Measurements from ENCODE around the gene GABBR2.

GABBR2 gene

GRCh38 chr9:98260635-98261034 is 448.1 kb downstream of the GABBR2 start:
- no peaks in the 10 kb centered on the region for H3K9me3 ChIP-seq (ENCODE audit: control insufficient read depth, low read length)
- DNase-seq = no peak
- no peaks in the 10 kb centered on the region for H3K27me3 ChIP-seq (replicated peaks; ENCODE audit: control insufficient read depth, insufficient read depth, low read length, poor library complexity, severe bottlenecking)
- no peak overlapping the region for H3K4me3 ChIP-seq (ENCODE audit: insufficient read depth, low read depth, low read length, poor library complexity, severe bottlenecking)
- no peak overlapping the region for H3K27ac ChIP-seq (ENCODE audit: insufficient read depth, low read length, poor library complexity, severe bottlenecking)
- H3K36me3 ChIP-seq (ENCODE audit: control insufficient read depth, insufficient read depth, low read length) = no peaks in the 10 kb centered on the region
- H3K4me1 ChIP-seq (ENCODE audit: control insufficient read depth, insufficient read depth, low read length, poor library complexity, severe bottlenecking) = peaks cover 5% of the 10 kb centered on the region

DNA sequence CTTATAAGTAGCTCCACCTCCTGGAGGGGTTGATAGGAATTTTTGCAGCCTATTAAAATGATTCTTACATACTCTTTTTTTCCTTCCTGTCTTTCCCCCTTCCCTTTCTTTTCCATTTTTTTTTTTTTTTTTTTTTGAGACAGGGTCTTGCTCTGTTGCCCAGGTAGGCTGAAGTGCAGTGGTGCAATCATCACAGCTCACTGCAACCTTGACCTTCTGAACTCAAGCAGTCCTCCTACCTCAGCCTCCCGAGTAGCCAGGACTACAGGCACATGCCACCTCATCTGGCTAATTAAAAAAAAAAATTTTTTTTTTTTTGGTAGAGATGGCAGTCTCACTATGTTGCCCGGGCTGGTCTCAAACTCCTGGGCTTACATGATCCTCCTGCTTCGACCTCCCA is 448.9 kb downstream of the GABBR2 start:
- Histone ChIP-seq H3K4me1 (ENCODE audit: control insufficient read depth, insufficient read depth, low read length, poor library complexity, severe bottlenecking) (peaks cover 8% of the 10 kb centered on the region), H3K27me3 (replicated peaks; ENCODE audit: control insufficient read depth, insufficient read depth, low read length, poor library complexity, severe bottlenecking) (no peaks in the 10 kb centered on the region), H3K4me3 (ENCODE audit: insufficient read depth, low read depth, low read length, poor library complexity, severe bottlenecking) (no peak overlapping the region), H3K9me3 (ENCODE audit: control insufficient read depth, low read length) (no peaks in the 10 kb centered on the region), H3K27ac (ENCODE audit: insufficient read depth, low read length, poor library complexity, severe bottlenecking) (no peak overlapping the region), H3K36me3 (ENCODE audit: control insufficient read depth, insufficient read depth, low read length) (no peaks in the 10 kb centered on the region)
- no peak for DNase-seq

DNA sequence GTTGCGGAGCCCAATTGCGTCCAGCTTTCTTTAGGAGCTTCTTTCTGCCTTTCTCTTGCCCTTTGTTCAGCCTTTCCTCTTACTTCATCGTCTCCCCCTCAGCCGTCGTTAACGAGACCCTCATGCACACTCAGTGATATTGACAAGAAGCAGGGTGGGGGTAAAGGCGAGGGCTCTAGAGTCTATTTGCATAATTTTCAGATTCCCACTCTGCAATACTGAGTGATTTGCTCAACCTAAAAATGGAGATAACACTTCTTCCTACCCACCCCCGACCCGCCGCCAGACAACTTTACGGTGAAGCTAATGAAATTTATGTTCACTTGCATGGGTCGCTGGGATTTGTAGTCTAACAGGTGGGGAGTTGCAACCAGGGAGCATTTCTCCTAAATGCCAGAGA is 452.0 kb downstream of the GABBR2 start:
- Histone ChIP-seq H3K4me1 (ENCODE audit: control insufficient read depth, insufficient read depth, low read length, poor library complexity, severe bottlenecking) (peaks cover 15% of the 10 kb centered on the region), H3K9me3 (ENCODE audit: control insufficient read depth, low read length) (no peaks in the 10 kb centered on the region), H3K27ac (ENCODE audit: insufficient read depth, low read length, poor library complexity, severe bottlenecking) (peak overlapping the region; percentile 74), H3K4me3 (ENCODE audit: insufficient read depth, low read depth, low read length, poor library complexity, severe bottlenecking) (peak overlapping the region; percentile 90), H3K36me3 (ENCODE audit: control insufficient read depth, insufficient read depth, low read length) (no peaks in the 10 kb centered on the region), H3K27me3 (replicated peaks; ENCODE audit: control insufficient read depth, insufficient read depth, low read length, poor library complexity, severe bottlenecking) (no peaks in the 10 kb centered on the region)
- DNase-seq = peak in 2 of 3 donors; percentile 4 to 7

DNA sequence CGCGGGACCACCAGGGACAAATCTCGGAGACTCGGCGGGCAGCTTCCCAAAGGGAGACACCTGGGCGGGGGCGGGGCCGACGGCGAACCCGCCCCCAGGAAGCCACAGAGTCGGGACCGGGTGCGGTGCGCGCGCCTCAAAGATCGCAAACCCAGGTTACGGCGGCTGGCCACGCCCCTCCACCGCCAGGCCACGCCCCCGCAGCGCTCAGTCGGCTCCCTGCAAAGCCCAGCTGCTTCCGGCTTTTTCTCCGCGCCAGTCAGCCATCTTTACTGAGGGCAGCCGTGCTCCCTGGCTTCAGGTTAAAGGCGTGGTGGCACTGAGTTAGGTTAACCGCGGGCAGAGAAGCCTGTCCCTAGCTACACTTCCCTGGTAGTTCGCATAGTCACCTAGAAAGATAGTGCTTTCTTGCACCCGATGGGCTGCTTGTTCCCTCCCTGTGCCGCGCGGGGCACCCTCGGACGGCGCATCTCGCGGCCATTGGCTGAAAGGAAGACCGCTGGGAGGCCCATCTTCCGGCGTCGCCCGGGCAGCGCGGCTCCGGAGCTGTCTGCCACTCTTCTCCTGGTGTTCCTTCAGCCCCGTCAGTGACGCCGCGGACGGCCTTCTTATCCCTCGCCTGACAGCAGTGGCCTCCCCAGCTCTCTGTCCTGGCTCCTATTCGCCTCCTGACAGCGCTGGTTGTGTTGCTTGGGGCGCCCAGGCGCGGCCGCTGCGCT is 453.0 kb downstream of the GABBR2 start, which contains the start of gene TBC1D2:
Gene TBC1D2, minus strand, starts transcription at position 72 of the 719 bp plus-strand sequence. CDS start 108 bp downstream, outside the sequence.
- Histone ChIP-seq H3K36me3 (ENCODE audit: control insufficient read depth, insufficient read depth, low read length) (no peaks in the 10 kb centered on the region), H3K4me1 (ENCODE audit: control insufficient read depth, insufficient read depth, low read length, poor library complexity, severe bottlenecking) (peaks cover 15% of the 10 kb centered on the region), H3K27ac (ENCODE audit: insufficient read depth, low read length, poor library complexity, severe bottlenecking) (peak within 1 kb of the TSS; percentile 74), H3K4me3 (ENCODE audit: insufficient read depth, low read depth, low read length, poor library complexity, severe bottlenecking) (peak within 1 kb of the TSS; percentile 90), H3K27me3 (replicated peaks; ENCODE audit: control insufficient read depth, insufficient read depth, low read length, poor library complexity, severe bottlenecking) (no peaks in the 10 kb centered on the region), H3K9me3 (ENCODE audit: control insufficient read depth, low read length) (no peaks in the 10 kb centered on the region)
- DNase-seq = peak; percentile 94 to 96 (median 96)

- Histone ChIP-seq H3K4me1 (ENCODE audit: control insufficient read depth, insufficient read depth, low read length, poor library complexity, severe bottlenecking) (peaks cover 15% of the 10 kb centered on the region), H3K9me3 (ENCODE audit: control insufficient read depth, low read length) (no peaks in the 10 kb centered on the region), H3K36me3 (ENCODE audit: control insufficient read depth, insufficient read depth, low read length) (no peaks in the 10 kb centered on the region), H3K4me3 (ENCODE audit: insufficient read depth, low read depth, low read length, poor library complexity, severe bottlenecking) (peak overlapping the region; percentile 90), H3K27me3 (replicated peaks; ENCODE audit: control insufficient read depth, insufficient read depth, low read length, poor library complexity, severe bottlenecking) (no peaks in the 10 kb centered on the region), H3K27ac (ENCODE audit: insufficient read depth, low read length, poor library complexity, severe bottlenecking) (peak overlapping the region; percentile 74)
- peak in 1 of 3 donors; percentile 1 for DNase-seq
Measured at GRCh38 chr9:98255061-98255577, 453.6 kb downstream of the GABBR2 start.

DNA sequence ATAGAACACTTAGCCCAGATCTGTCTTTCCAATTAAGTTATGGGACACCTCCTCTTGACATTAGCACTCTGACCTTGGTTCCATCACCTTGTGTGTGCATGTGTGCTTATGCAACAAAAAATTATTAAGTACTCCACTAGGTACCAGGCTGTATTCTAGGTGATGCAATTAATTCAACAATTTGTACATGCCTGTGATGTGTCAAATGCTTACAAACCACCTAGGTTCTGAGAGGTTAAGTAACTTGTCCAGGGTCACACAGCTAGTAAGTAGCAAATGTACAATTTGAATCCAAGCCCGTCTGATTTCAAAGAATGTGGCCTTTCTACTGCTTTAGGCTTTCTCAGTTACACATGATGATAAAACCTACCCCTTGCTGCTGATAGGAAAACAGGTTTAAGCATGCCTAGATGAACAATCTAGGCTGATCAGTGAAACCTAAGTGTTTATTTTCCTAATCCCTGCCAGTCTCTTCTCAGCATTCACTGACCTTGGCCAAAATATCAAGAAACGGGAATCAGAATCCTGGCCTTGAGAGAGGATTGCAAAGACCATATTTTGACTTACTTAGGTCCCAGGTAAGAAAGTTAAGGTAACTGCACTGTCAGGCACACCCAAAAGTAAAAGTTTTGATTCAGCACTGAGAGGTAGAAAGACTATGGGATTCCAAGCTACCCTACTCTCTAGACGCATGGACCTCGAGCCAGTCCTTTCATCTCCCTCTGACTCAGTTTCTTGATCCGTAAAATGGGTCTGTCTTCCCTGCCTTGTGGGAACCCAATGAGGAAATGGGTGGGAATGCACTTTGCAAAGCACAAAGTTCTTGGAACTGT is 454.3 kb downstream of the GABBR2 start:
- H3K4me1 ChIP-seq (ENCODE audit: control insufficient read depth, insufficient read depth, low read length, poor library complexity, severe bottlenecking) = peaks cover 15% of the 10 kb centered on the region
- H3K4me3 ChIP-seq (ENCODE audit: insufficient read depth, low read depth, low read length, poor library complexity, severe bottlenecking) = peak overlapping the region; percentile 90
- no peaks in the 10 kb centered on the region for H3K9me3 ChIP-seq (ENCODE audit: control insufficient read depth, low read length)
- no peaks in the 10 kb centered on the region for H3K27me3 ChIP-seq (replicated peaks; ENCODE audit: control insufficient read depth, insufficient read depth, low read length, poor library complexity, severe bottlenecking)
- peak overlapping the region; percentile 74 for H3K27ac ChIP-seq (ENCODE audit: insufficient read depth, low read length, poor library complexity, severe bottlenecking)
- no peak for DNase-seq
- no peaks in the 10 kb centered on the region for H3K36me3 ChIP-seq (ENCODE audit: control insufficient read depth, insufficient read depth, low read length)

DNA sequence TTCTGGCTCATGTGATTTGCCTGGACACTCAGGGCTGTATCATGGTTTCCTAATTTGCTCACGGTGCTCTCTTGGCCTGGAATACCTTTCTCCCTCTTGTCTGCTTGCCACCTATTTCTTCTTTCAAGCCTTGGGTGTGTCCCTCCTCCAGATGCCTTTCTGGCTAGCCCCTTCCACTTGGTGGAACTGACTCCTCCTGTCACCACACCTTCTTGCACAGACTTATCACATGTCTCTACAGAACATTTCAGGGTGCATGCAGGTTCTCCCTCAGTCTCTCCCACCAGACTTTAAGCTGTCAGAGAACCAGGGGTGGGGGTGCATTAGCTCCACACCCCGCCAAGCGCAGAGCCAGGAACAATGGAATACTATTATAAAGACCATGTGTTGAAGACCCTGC is 455.2 kb downstream of the GABBR2 start:
- Histone ChIP-seq H3K27me3 (replicated peaks; ENCODE audit: control insufficient read depth, insufficient read depth, low read length, poor library complexity, severe bottlenecking) (no peaks in the 10 kb centered on the region), H3K4me3 (ENCODE audit: insufficient read depth, low read depth, low read length, poor library complexity, severe bottlenecking) (no peak overlapping the region), H3K9me3 (ENCODE audit: control insufficient read depth, low read length) (no peaks in the 10 kb centered on the region), H3K27ac (ENCODE audit: insufficient read depth, low read length, poor library complexity, severe bottlenecking) (no peak overlapping the region), H3K36me3 (ENCODE audit: control insufficient read depth, insufficient read depth, low read length) (no peaks in the 10 kb centered on the region), H3K4me1 (ENCODE audit: control insufficient read depth, insufficient read depth, low read length, poor library complexity, severe bottlenecking) (peaks cover 24% of the 10 kb centered on the region)
- DNase-seq = no peak

DNA sequence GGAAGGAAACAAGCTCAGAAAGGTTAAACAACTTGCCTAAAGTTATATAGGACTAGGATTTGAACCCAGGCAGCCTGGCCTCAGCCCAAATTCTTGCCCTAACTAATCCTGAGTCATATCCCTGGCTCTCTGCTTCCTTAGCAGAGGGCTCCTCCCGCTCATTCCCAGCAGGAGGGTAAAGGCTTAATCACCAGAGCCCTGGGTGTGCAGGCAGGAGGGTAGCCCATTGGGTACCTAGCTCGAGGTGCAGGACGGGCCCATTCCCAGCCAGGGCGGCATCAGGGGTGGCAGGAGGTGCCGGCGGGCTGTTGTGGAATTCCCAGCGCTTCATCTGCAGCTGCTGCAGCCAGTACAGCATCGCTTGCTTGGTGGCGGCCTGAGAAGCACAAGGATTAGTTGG is 457.2 kb downstream of the GABBR2 start:
- H3K27ac ChIP-seq (ENCODE audit: insufficient read depth, low read length, poor library complexity, severe bottlenecking) = no peak overlapping the region
- no peak overlapping the region for H3K4me3 ChIP-seq (ENCODE audit: insufficient read depth, low read depth, low read length, poor library complexity, severe bottlenecking)
- no peaks in the 10 kb centered on the region for H3K9me3 ChIP-seq (ENCODE audit: control insufficient read depth, low read length)
- peaks cover 22% of the 10 kb centered on the region for H3K4me1 ChIP-seq (ENCODE audit: control insufficient read depth, insufficient read depth, low read length, poor library complexity, severe bottlenecking)
- no peaks in the 10 kb centered on the region for H3K27me3 ChIP-seq (replicated peaks; ENCODE audit: control insufficient read depth, insufficient read depth, low read length, poor library complexity, severe bottlenecking)
- no peak for DNase-seq
- H3K36me3 ChIP-seq (ENCODE audit: control insufficient read depth, insufficient read depth, low read length) = no peaks in the 10 kb centered on the region

GRCh38 chr9:98249771-98250170 is 459.0 kb downstream of the GABBR2 start:
- Histone ChIP-seq H3K27ac (ENCODE audit: insufficient read depth, low read length, poor library complexity, severe bottlenecking) (no peak overlapping the region), H3K4me3 (ENCODE audit: insufficient read depth, low read depth, low read length, poor library complexity, severe bottlenecking) (no peak overlapping the region), H3K27me3 (replicated peaks; ENCODE audit: control insufficient read depth, insufficient read depth, low read length, poor library complexity, severe bottlenecking) (no peaks in the 10 kb centered on the region), H3K4me1 (ENCODE audit: control insufficient read depth, insufficient read depth, low read length, poor library complexity, severe bottlenecking) (peaks cover 18% of the 10 kb centered on the region), H3K36me3 (ENCODE audit: control insufficient read depth, insufficient read depth, low read length) (no peaks in the 10 kb centered on the region), H3K9me3 (ENCODE audit: control insufficient read depth, low read length) (no peaks in the 10 kb centered on the region)
- DNase-seq = no peak
